Stimulated activated naive CD8-positive, alpha-beta T cell treated with anti-CD3 and anti-CD28 coated beads, Interleukin-15, amount 100 ng/mL, for 72 hours (primary cell): ENCODE data around the gene WDR44.

ENCODE experiments used
- ATAC-seq: fragments of 150-1000 bp; cut with Tn5 transposase; 2 replicates; pipeline ENCODE4 v1.10.0; 2021; ENCODE audit warnings: mild to moderate bottlenecking, moderate library complexity
- DNase-seq, 2 donors: peaks; one replicate each; pipeline ENCODE4 v3.0.0; 2021 to 2022
- H3K27ac Mint-ChIP-seq, 2 donors: one replicate each; pipeline ENCODE4 v1.8.0; 2022; ENCODE audit warnings: mild to moderate bottlenecking in 2 of 2, mixed read lengths in 2 of 2, moderate library complexity in 2 of 2
- H3K27me3 Mint-ChIP-seq: one replicate; pipeline ENCODE4 v1.8.0; 2022; ENCODE audit warnings: mixed read lengths
- H3K4me1 Mint-ChIP-seq: one replicate; pipeline ENCODE4 v1.8.0; 2022; ENCODE audit warnings: mild to moderate bottlenecking, mixed read lengths
- H3K4me3 Mint-ChIP-seq, 2 donors: one replicate each; pipeline ENCODE4 v1.8.0; 2022; ENCODE audit warnings: mild to moderate bottlenecking in 2 of 2, mixed read lengths in 2 of 2, moderate library complexity in 1 of 2
- H3K9me3 Mint-ChIP-seq, 2 donors: one replicate each; pipeline ENCODE4 v1.8.0; 2022; ENCODE audit warnings: mixed read lengths in 2 of 2

The WDR44 gene

DNA sequence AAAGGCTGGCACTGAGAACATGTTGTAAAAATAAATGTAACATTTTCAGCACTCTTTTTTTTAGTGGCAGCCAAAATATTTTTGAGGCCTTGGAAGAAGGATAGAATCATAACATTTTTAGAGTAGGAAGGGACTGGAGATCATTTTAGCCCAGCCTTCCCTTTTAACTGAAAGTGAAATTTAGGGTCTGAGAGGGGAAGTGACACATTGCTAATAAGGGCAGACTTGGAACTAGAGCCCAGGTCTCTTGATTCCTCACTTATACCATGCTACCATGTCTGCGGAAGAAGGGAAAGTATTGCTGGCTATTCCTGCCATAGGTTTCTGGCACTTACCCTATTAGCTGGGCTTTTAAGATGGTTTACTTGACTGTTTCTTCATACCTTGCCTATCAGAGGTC lies 4.8 kb downstream of the WDR44 start:
- no peak for ATAC-seq
- Mint-ChIP-seq H3K4me1 (peaks cover 55% of the 10 kb centered on the region), H3K9me3 (no peaks in the 10 kb centered on the region), H3K27me3 (no peaks in the 10 kb centered on the region), H3K4me3 (peak overlapping the region; percentile 45 to 52), H3K27ac (no peak overlapping the region)
- DNase-seq = no peak

- peaks cover 56% of the 10 kb centered on the region for H3K4me1 Mint-ChIP-seq
- no peak overlapping the region for H3K4me3 Mint-ChIP-seq
- ATAC-seq (no peak), DNase-seq (no peak)
- H3K27ac Mint-ChIP-seq = peak overlapping the region in 1 of 2 donors; percentile 75
- no peaks in the 10 kb centered on the region for H3K27me3 Mint-ChIP-seq
- no peaks in the 10 kb centered on the region for H3K9me3 Mint-ChIP-seq
Observed at GRCh38 chrX:118352566-118352965, 6.7 kb downstream of the WDR44 start.

DNA sequence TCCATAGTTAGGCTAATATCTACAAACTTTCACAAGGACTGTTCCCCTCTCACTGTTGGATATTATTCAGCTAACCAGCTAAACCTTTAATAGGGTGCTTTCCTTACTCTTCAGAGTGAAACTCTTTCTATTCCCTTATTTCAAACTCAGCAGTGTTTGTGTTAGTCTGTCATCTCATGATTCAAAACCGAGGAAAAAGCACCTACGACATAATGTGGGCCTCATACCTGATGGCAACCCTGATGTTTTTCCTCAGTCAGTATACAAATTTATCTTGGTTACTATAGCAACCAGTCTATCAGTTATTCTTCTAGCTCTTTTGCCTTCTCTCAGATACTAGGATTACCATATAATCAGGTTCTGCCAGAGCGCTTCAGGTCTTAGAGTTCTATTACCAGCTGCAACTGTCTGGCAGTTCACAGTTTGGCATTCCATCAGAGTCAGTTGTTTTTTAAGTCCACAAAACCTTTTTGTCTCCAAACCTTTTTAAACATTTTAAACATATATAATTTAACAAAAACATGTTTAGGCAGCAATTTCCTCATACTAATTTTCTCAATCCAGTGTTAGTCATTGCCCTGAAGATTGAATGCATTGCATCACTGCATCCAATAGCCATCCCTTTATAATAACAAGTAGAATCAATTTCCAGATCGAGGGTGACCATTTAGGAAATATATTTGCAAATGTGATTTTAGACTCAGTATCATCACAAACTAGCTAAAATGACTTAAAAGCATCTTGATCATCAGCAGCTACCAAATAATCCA lies 7.4 kb downstream of the WDR44 start:
- Mint-ChIP-seq H3K4me3 (no peak overlapping the region), H3K4me1 (peaks cover 50% of the 10 kb centered on the region), H3K27ac (peak overlapping the region; percentile 33 to 34), H3K9me3 (no peaks in the 10 kb centered on the region), H3K27me3 (no peaks in the 10 kb centered on the region)
- DNase-seq (no peak), ATAC-seq (peak; percentile 57)

DNA sequence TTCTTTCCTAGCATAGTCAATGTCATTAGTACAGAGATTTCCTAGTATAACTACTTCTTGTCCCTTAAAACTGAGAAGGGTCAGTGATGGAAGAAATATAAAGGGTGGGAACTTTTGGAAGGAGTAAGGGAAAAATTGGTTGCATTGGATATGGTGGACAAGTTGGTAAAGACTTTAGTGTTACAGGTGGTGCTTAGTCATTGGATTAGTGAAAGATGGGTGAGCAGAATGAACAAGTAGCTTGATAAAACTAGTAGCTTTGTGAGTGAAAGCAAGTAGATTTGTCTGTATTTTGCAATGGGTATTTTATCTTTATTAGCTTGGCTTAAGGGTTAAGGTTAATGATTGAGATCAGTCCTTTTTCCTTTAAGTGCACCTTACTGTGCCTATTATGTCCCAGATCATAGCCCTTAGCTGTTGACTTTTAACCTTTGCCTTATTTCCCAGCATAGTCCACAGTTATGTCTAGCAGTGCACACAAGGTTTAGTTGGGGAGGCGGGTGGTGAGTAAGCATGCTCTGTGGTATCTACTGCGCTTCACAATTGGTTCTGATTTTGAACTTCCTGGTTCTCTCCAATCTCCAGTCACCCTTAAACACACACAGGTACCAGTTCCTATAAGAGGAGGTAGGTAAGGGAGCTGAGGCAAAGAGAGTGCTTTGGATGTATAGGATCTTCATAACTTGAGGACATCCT lies 9.5 kb downstream of the WDR44 start:
- Mint-ChIP-seq H3K4me3 (peak overlapping the region in 1 of 2 donors; percentile 25), H3K4me1 (peaks cover 34% of the 10 kb centered on the region), H3K27me3 (no peaks in the 10 kb centered on the region), H3K9me3 (no peaks in the 10 kb centered on the region), H3K27ac (no peak overlapping the region)
- DNase-seq = no peak
- ATAC-seq = peak; percentile 67

DNA sequence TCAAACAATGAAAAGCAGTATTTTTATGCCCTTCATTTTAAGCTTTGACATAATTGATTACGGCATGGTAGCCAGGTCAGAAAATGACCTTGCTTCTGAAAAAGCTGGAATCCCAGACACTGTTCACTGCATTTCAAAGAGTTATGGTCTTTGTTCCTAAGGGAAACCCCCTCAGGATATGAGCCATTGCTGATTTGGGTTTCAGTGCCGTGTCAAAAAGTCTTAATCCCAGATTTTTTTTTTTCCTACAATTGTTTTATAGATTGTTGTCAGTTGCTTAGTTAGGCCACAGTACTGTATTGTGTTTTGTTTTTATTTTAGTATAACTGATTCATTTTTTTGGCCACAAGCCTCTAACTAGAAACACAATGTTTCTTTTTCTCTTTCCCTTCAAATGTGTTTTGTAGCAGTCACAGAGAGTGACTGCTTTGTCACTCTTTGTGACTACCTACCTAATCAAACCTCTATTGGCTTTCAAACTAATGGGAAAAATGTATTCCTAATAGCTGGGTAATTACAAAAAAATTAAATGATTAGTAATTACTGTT lies 10.3 kb downstream of the WDR44 start:
- DNase-seq = no peak
- H3K4me3 Mint-ChIP-seq = no peak overlapping the region
- peaks cover 37% of the 10 kb centered on the region for H3K4me1 Mint-ChIP-seq
- H3K9me3 Mint-ChIP-seq = no peaks in the 10 kb centered on the region
- no peak overlapping the region for H3K27ac Mint-ChIP-seq
- no peaks in the 10 kb centered on the region for H3K27me3 Mint-ChIP-seq
- no peak for ATAC-seq

DNA sequence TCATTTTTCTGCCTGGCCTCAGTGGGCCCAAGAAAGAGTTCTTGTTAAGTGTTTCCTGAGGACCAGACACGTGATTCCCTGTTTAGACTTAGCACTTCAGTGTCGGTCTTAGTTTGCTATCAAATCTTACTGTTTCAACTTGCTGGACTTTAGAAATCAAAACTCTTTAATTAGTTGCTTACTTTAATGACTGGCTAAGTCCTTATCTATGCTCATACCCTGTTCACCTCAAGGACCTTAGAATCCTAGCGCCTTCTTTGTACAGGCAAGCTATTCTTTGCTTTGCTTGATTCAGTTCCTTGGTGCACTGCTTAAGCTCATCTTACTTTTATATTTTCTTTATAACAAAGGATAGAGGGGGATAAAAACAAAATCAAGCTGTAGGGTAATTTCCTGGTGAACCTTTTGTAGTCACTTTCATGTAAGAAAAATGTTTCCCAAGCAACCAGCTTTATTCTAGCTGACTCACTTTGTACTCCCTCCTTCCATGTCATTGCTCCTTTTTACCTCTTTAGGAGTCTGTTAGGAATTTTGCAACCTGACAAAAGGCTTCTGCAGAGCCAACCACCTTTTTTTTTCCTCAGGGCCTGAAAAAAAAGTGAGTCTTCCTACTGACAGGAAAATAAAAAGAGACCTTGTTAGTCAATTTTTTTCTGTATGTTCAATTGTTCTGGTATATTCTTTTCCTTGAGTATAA lies 14.7 kb downstream of the WDR44 start:
- H3K4me1 Mint-ChIP-seq = peaks cover 26% of the 10 kb centered on the region
- H3K27me3 Mint-ChIP-seq = no peaks in the 10 kb centered on the region
- no peak overlapping the region for H3K27ac Mint-ChIP-seq
- H3K9me3 Mint-ChIP-seq = no peaks in the 10 kb centered on the region
- no peak overlapping the region for H3K4me3 Mint-ChIP-seq
- ATAC-seq (no peak), DNase-seq (no peak)

GRCh38 chrX:118364261-118364660 lies 18.4 kb downstream of the WDR44 start:
- H3K9me3 Mint-ChIP-seq = no peaks in the 10 kb centered on the region
- H3K27ac Mint-ChIP-seq = no peak overlapping the region
- no peak overlapping the region for H3K4me3 Mint-ChIP-seq
- H3K27me3 Mint-ChIP-seq = no peaks in the 10 kb centered on the region
- ATAC-seq = no peak
- peaks cover 25% of the 10 kb centered on the region for H3K4me1 Mint-ChIP-seq
- DNase-seq = no peak

GRCh38 chrX:118367338-118367737 lies 21.4 kb downstream of the WDR44 start:
- H3K27ac Mint-ChIP-seq = no peak overlapping the region
- H3K4me3 Mint-ChIP-seq = no peak overlapping the region
- no peak for ATAC-seq
- DNase-seq = no peak
- H3K9me3 Mint-ChIP-seq = no peaks in the 10 kb centered on the region
- peaks cover 17% of the 10 kb centered on the region for H3K4me1 Mint-ChIP-seq
- H3K27me3 Mint-ChIP-seq = no peaks in the 10 kb centered on the region

DNA sequence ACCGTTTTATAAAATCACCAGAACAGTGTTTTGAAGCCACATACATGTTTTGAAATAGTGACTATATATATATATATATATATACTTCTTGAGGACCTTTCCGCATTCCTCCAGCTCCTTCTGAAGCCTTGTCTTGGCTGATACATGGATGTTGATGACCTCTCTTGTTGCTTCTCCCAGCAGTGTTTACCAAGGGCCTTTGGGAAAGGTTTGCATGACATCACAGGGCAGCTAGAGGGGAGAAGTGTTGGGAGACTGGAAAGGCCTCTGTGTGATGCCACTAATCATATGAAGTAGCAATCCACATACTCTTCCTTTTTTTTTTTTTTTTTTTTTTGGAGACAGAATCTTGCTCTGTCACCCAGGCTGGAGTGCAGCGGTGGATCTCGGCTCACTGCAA lies 22.5 kb downstream of the WDR44 start:
- no peak overlapping the region for H3K4me3 Mint-ChIP-seq
- H3K27ac Mint-ChIP-seq = no peak overlapping the region
- peaks cover 17% of the 10 kb centered on the region for H3K4me1 Mint-ChIP-seq
- no peaks in the 10 kb centered on the region for H3K9me3 Mint-ChIP-seq
- ATAC-seq (no peak), DNase-seq (no peak)
- no peaks in the 10 kb centered on the region for H3K27me3 Mint-ChIP-seq

DNA sequence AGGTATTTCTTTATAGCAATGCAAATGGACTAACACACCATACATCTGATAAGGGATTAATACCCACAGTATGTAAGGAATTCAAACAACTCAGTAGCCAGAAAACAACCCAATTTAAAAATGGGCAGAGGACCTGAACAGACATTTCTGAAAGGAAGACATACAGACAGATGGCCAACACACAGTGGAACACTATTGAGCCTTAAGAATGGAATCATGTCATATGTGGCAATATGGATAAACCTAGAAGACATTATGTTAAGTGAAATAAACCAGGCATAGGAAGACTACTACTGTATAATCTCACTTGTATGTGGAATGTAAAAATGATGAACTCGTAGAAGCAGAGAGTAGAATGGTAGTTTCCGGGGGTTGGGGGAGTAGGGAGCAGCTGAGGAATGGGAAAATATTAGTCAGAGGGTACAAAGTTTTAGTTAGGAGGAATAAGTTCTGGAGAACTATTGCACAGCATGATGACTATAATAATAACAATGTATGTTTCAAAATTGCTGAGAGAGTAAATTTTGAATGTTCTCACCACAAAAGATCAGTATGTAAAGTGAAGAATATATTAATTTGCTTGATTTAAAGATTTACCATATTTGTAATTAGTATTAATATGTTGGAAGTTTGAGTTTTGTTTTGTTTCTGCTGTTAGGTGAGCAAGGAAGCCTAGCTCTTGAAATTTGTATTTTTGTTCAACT lies 25.2 kb downstream of the WDR44 start:
- H3K27ac Mint-ChIP-seq = no peak overlapping the region
- no peaks in the 10 kb centered on the region for H3K9me3 Mint-ChIP-seq
- H3K4me1 Mint-ChIP-seq = peaks cover 6% of the 10 kb centered on the region
- DNase-seq (no peak), ATAC-seq (no peak)
- H3K4me3 Mint-ChIP-seq = no peak overlapping the region
- H3K27me3 Mint-ChIP-seq = no peaks in the 10 kb centered on the region

GRCh38 chrX:118373538-118373937 lies 27.6 kb downstream of the WDR44 start:
- Mint-ChIP-seq H3K4me3 (no peak overlapping the region), H3K9me3 (no peaks in the 10 kb centered on the region), H3K4me1 (peaks cover 6% of the 10 kb centered on the region), H3K27ac (no peak overlapping the region), H3K27me3 (no peaks in the 10 kb centered on the region)
- DNase-seq (no peak), ATAC-seq (no peak)

DNA sequence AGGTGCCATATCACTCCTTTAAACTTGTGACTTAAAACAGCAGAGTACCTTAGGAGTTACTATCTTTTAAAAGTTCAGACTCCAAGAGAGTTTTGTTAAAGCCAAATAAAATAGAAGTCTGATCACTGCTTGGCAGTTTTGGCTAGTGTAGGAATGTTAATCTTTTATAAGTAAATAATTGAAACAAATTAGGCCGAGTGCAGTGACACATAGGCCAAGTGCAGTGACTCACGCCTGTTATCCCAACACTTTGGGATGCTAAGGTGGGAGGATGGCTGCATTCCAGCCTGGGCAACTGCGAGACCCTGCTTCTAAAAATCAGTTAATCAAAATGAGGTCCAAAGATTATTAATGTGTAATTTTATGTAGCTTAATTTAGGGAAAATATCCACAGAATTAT lies 37.2 kb downstream of the WDR44 start:
- Mint-ChIP-seq H3K27me3 (no peaks in the 10 kb centered on the region), H3K4me1 (no peaks in the 10 kb centered on the region), H3K4me3 (no peak overlapping the region), H3K9me3 (no peaks in the 10 kb centered on the region), H3K27ac (no peak overlapping the region)
- no peak for DNase-seq
- no peak for ATAC-seq

DNA sequence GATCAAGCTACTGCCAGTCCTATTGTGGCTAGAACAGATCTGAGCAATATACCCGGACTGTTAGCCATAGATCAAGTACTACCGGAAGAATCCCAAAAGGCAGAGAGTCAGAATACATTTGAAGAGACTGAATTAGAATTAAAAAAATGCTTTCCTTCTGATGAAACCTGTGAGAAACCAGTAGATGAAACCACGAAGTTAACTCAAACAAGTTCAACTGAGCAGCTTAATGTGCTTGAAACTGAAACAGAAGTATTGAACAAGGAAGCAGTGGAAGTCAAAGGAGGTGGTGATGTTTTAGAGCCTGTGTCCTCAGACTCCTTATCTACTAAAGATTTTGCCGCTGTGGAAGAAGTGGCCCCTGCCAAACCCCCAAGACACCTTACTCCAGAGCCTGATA lies 46.8 kb downstream of the WDR44 start:
- peaks cover 20% of the 10 kb centered on the region for H3K4me1 Mint-ChIP-seq
- H3K9me3 Mint-ChIP-seq = no peaks in the 10 kb centered on the region
- ATAC-seq (peak; percentile 49), DNase-seq (no peak)
- H3K4me3 Mint-ChIP-seq = no peak overlapping the region
- H3K27ac Mint-ChIP-seq = peak overlapping the region; percentile 74 to 95
- H3K27me3 Mint-ChIP-seq = no peaks in the 10 kb centered on the region

DNA sequence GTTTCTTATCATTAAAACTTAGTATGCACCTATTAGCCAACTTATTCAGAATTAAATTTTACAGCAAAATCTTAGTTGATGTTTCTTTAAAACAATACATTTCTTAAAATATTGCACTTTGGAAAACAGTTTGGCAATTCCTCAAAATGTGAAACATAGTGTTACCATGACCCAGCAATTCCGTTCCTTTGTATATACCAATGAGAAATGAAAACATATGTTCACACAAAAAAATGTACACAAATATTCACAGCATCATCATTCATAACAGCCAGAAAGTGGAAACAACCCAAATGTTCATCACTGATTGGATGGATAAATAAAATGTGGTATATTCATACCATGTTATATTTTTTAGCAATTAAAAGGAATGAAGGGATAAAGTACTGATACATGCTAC lies 50.2 kb downstream of the WDR44 start:
- Mint-ChIP-seq H3K4me1 (peaks cover 20% of the 10 kb centered on the region), H3K27ac (no peak overlapping the region), H3K27me3 (no peaks in the 10 kb centered on the region), H3K4me3 (no peak overlapping the region), H3K9me3 (no peaks in the 10 kb centered on the region)
- no peak for DNase-seq
- ATAC-seq = no peak

GRCh38 chrX:118418811-118419251 lies 72.9 kb downstream of the WDR44 start:
- no peak overlapping the region for H3K4me3 Mint-ChIP-seq
- ATAC-seq (no peak), DNase-seq (no peak)
- no peaks in the 10 kb centered on the region for H3K27me3 Mint-ChIP-seq
- no peaks in the 10 kb centered on the region for H3K9me3 Mint-ChIP-seq
- peaks cover 18% of the 10 kb centered on the region for H3K4me1 Mint-ChIP-seq
- no peak overlapping the region for H3K27ac Mint-ChIP-seq
